Neuronal stem cell (in vitro differentiated cells): ENCODE data around the gene LCE1E.

ENCODE experiments used
- DNase-seq: peaks from one replicate; pipeline ENCODE4 v3.0.0-alpha.2; 2013; ENCODE audit warnings: low spot score
- H2AFZ ChIP-seq: one replicate; pipeline ENCODE4 v1.6.1; 2013; ENCODE audit warnings: mild to moderate bottlenecking, low read length, inconsistent platforms
- H2AK5ac ChIP-seq: 2 replicates; pipeline ENCODE4 v1.6.1; 2013; ENCODE audit warnings: low read depth, mild to moderate bottlenecking, inconsistent platforms, low read length, moderate library complexity, mixed read lengths
- H2BK120ac ChIP-seq: 2 replicates; pipeline ENCODE4 v1.6.1; 2013; ENCODE audit warnings: low read depth, mild to moderate bottlenecking, inconsistent platforms, low read length, moderate library complexity, mixed read lengths
- H2BK12ac ChIP-seq: one replicate; pipeline ENCODE4 v1.6.1; 2013; ENCODE audit warnings: low read length, inconsistent platforms
- H2BK15ac ChIP-seq: 2 replicates; pipeline ENCODE4 v1.6.1; 2013; ENCODE audit warnings: mild to moderate bottlenecking, low read length, inconsistent platforms, mixed read lengths
- H2BK5ac ChIP-seq: one replicate; pipeline ENCODE4 v1.6.1; 2013; ENCODE audit warnings: inconsistent platforms, mild to moderate bottlenecking, low read length, moderate library complexity
- H3K14ac ChIP-seq: one replicate; pipeline ENCODE4 v1.6.1; 2013; ENCODE audit warnings: low read length, inconsistent platforms
- H3K18ac ChIP-seq: 2 replicates; pipeline ENCODE4 v1.6.1; 2013; ENCODE audit warnings: low read length, inconsistent platforms
- H3K23ac ChIP-seq: 2 replicates; pipeline ENCODE4 v1.6.1; 2013; ENCODE audit warnings: low read depth, mild to moderate bottlenecking, mixed read lengths, low read length, inconsistent platforms; ENCODE audit not compliant: poor library complexity
- H3K27ac ChIP-seq: replicated peaks from 3 replicates; pipeline ENCODE4 v1.5.1; 2013; ENCODE audit warnings: low read length, inconsistent platforms
- H3K27me3 ChIP-seq, 3 experiments: 2 replicates each; pipeline ENCODE4 v1.6.1; 2013; ENCODE audit warnings: low read length in 3 of 3, mild to moderate bottlenecking in 2 of 3, inconsistent platforms in 1 of 3, low read depth in 1 of 3, mixed read lengths in 1 of 3, moderate library complexity in 1 of 3; ENCODE audit not compliant: control insufficient read depth in 3 of 3, insufficient read depth in 3 of 3
- H3K36me3 ChIP-seq, 2 donors: replicated peaks in 1 of 2; 2 replicates each; pipeline ENCODE4 v1.6.1; 2013; ENCODE audit warnings: low read length in 2 of 2; ENCODE audit not compliant: control insufficient read depth in 2 of 2, insufficient read depth in 2 of 2
- H3K4ac ChIP-seq: 2 replicates; pipeline ENCODE4 v1.6.1; 2013; ENCODE audit warnings: inconsistent platforms, mild to moderate bottlenecking, low read length, moderate library complexity
- H3K4me1 ChIP-seq, 2 donors: 1 replicate in 1 of 2; 2 replicates in 1 of 2; pipeline ENCODE4 v1.6.1; 2013; ENCODE audit warnings: low read length in 2 of 2, low read depth in 1 of 2; ENCODE audit not compliant: control insufficient read depth in 2 of 2, insufficient read depth in 1 of 2
- H3K4me2 ChIP-seq: one replicate; pipeline ENCODE4 v1.6.1; 2013; ENCODE audit warnings: mild to moderate bottlenecking, low read length, inconsistent platforms; ENCODE audit not compliant: insufficient read depth, poor library complexity, severe bottlenecking
- H3K4me3 ChIP-seq, 2 donors: 2 replicates each; pipeline ENCODE4 v1.5.1; 2013; ENCODE audit warnings: low read length in 2 of 2, mild to moderate bottlenecking in 2 of 2, inconsistent platforms in 1 of 2, moderate library complexity in 1 of 2
- H3K79me1 ChIP-seq: one replicate; pipeline ENCODE4 v1.6.1; 2013; ENCODE audit warnings: low read depth, mild to moderate bottlenecking, inconsistent platforms, low read length, moderate library complexity
- H3K9ac ChIP-seq: one replicate; pipeline ENCODE4 v1.6.1; 2013; ENCODE audit warnings: mild to moderate bottlenecking, low read depth, low read length, inconsistent platforms; ENCODE audit not compliant: poor library complexity
- H3K9me3 ChIP-seq, 2 donors: replicated peaks in 1 of 2; 2 replicates each; pipeline versions ENCODE3 to v1.6.1; 2013; ENCODE audit warnings: low read length in 2 of 2, mild to moderate bottlenecking in 2 of 2, inconsistent platforms in 1 of 2, low read depth in 1 of 2, mixed read lengths in 1 of 2, moderate library complexity in 1 of 2; ENCODE audit not compliant: control insufficient read depth in 2 of 2, insufficient read depth in 1 of 2
- H4K8ac ChIP-seq: one replicate; pipeline ENCODE4 v1.6.1; 2013; ENCODE audit warnings: low read depth, mild to moderate bottlenecking, inconsistent platforms, low read length, moderate library complexity
- H4K91ac ChIP-seq: one replicate; pipeline ENCODE4 v1.6.1; 2013; ENCODE audit warnings: low read length, low read depth, mild to moderate bottlenecking, inconsistent platforms; ENCODE audit not compliant: poor library complexity
- WGBS, 2 donors: extraction: QIAGEN DNeasy Blood & Tissue Kit; methylation state at CpG; one replicate each; pipeline ENCODE4 v1.1.7; 2013; ENCODE audit warnings: missing lambda C conversion rate in 2 of 2, mixed read lengths in 1 of 2; ENCODE audit not compliant: insufficient read length in 2 of 2, insufficient replicate concordance in 1 of 2; ENCODE audit errors: extremely low coverage in 2 of 2; 5-methylcytosine and 5-hydroxymethylcytosine counted together

LCE1E gene

DNA sequence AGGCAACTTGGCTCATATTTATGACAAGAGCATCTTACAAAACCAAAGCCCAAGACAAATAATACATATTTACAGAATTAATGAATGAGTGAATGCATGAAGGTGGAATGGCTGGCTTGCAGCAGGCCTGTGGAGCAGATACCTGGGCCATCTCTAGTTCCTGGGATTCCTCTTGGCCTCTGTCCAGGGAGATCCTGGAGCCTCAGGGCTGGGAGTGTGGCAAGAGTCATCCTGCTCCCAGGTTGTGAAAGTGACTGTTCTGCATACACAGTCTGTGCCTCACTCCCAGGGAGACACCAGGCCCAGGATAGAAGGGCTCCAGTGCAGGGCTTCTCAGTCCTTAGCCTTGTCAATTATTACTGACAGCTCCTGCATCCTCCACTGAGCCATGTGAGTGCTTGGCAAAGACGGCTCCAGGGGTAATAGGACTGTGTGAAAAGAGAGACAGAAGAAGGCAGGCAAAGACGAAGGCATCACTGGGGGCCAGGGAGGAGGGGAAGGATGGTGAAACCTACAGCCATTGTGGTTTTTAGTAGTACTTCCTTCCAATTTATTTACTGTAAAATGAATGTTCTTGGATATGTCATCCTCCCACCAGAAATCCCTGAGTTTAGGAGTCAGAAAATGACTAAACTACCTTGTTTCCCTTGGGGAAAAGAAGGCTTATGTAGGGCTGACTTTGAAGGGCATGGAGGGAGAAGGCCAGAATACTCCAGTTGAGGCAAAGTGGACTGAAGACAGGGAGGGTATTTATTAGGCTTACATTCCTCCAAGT is 42.5 kb upstream of the LCE1E start:
- Histone ChIP-seq H4K91ac (no peak overlapping the region), H3K36me3 (no peaks in the 10 kb centered on the region), H3K27me3 (no peaks in the 10 kb centered on the region), H2BK5ac (no peak overlapping the region), H3K4ac (no peak overlapping the region), H3K4me3 (peak overlapping the region in 1 of 2 donors; percentile 53), H4K8ac (no peak overlapping the region), H2AK5ac (no peak overlapping the region), H3K14ac (no peak overlapping the region), H3K79me1 (no peaks in the 10 kb centered on the region), H2BK15ac (no peak overlapping the region), H3K4me1 (no peaks in the 10 kb centered on the region), H2AFZ (no peak overlapping the region), H3K9me3 (peaks cover 0 to 28% of the 10 kb centered on the region in 2 donors), H3K4me2 (no peak overlapping the region), H2BK12ac (no peak overlapping the region), H2BK120ac (no peak overlapping the region), H3K27ac (no peak overlapping the region), H3K23ac (no peak overlapping the region), H3K18ac (no peak overlapping the region), H3K9ac (no peak overlapping the region)
- WGBS, 2 donors = no CpG with 5 or more reads among the region's 2 CpGs
- no peak for DNase-seq

DNA sequence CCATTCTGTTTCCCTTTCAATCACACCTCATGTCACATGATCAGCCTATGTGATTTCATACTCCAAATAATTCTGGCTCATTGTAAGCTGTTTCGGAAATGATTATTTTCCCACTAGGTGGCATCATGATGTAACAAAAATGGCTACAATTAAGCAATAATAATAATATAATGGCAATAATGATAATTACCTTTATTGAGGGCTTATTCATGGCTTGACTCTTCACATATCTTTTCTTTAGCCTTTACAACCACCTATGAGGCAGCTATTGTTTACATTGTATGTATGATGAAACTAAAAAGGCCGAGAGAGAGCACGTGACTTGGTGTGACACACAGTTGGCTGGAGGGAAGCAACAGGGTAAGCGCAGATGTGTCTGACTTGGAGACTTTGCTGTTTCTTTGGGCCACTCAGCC is 40.8 kb upstream of the LCE1E start:
- Histone ChIP-seq H4K8ac (no peak overlapping the region), H3K4me1 (no peaks in the 10 kb centered on the region), H2AK5ac (no peak overlapping the region), H4K91ac (no peak overlapping the region), H3K9ac (no peak overlapping the region), H2BK12ac (no peak overlapping the region), H3K4ac (no peak overlapping the region), H2BK120ac (no peak overlapping the region), H3K27ac (no peak overlapping the region), H3K14ac (no peak overlapping the region), H3K27me3 (no peaks in the 10 kb centered on the region), H2BK5ac (no peak overlapping the region), H3K36me3 (no peaks in the 10 kb centered on the region), H3K4me3 (no peak overlapping the region), H3K4me2 (no peak overlapping the region), H3K79me1 (no peaks in the 10 kb centered on the region), H3K18ac (no peak overlapping the region), H3K23ac (no peak overlapping the region), H2AFZ (no peak overlapping the region), H3K9me3 (peaks cover 0 to 27% of the 10 kb centered on the region in 2 donors), H2BK15ac (no peak overlapping the region)
- no peak for DNase-seq
- WGBS, 2 donors = no CpG with 5 or more reads among the region's 4 CpGs

DNA sequence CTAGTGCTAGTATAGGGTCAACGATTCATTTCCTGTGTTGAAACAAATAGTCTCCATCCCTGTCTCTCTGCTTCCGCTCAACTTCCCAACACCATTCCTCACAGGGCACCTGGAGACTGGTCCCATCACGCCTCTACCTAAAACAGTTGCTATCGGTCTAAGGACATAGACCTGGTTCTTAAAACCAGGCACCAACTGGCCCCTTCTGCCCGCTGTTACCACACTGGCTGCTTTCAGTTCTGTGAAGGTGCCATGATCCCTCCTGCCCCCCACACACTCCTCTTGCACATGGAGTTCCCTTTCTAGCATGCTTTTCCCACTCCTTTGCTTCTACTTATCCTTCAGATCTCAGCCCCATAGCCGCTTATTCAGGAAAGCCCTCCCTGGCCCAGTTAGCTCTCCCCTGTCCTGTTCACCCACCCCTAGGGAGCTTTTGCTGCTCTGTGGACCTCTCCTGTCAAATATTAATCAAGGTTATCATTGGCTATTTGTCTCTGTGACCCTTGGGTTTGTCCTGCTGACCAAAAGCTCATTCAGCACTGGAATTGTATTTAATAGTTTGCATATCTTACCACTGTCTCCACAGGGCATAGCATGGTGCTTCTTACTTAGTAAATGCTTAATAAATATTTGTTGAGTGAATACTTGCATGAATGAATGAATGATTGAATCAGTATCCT is 40.2 kb upstream of the LCE1E start:
- no peaks in the 10 kb centered on the region for H3K4me1 ChIP-seq
- H3K4me3 ChIP-seq = no peak overlapping the region
- no peaks in the 10 kb centered on the region for H3K27me3 ChIP-seq
- H3K27ac ChIP-seq = no peak overlapping the region
- no peak overlapping the region for H2BK15ac ChIP-seq
- H2AK5ac ChIP-seq = no peak overlapping the region
- no peaks in the 10 kb centered on the region for H3K79me1 ChIP-seq
- H3K9ac ChIP-seq = no peak overlapping the region
- H3K18ac ChIP-seq = no peak overlapping the region
- no peak overlapping the region for H2BK5ac ChIP-seq
- H2BK12ac ChIP-seq = no peak overlapping the region
- no peaks in the 10 kb centered on the region for H3K36me3 ChIP-seq
- H3K4me2 ChIP-seq = no peak overlapping the region
- no peak overlapping the region for H2AFZ ChIP-seq
- H2BK120ac ChIP-seq = no peak overlapping the region
- no peak overlapping the region for H3K23ac ChIP-seq
- no peak overlapping the region for H3K14ac ChIP-seq
- no peak overlapping the region for H4K8ac ChIP-seq
- no peak for DNase-seq
- WGBS, 2 donors = no CpG with 5 or more reads among the region's 6 CpGs
- peaks cover 0 to 29% of the 10 kb centered on the region in 2 donors for H3K9me3 ChIP-seq
- H3K4ac ChIP-seq = no peak overlapping the region
- H4K91ac ChIP-seq = no peak overlapping the region

DNA sequence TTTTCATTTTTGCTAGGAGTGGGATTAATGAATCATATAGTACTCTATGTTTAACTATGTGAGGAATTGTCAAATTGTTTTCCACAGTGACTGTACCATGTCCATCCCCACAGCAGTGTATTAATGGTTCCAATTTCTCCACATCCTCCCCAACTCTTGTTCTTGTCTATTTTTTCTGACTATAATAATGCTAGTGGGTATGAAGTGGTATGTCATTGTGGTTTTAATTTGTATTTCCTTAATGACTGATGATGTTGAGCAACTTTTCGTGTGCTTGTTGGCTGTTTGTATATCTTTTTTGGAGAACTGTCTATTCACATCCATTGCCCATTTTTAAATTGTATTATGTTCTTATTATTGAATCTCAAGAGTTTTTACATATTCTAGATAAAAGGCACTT is 38.2 kb upstream of the LCE1E start:
- no peak overlapping the region for H3K23ac ChIP-seq
- no peak overlapping the region for H2AFZ ChIP-seq
- H3K79me1 ChIP-seq = no peaks in the 10 kb centered on the region
- peaks cover 0 to 24% of the 10 kb centered on the region in 2 donors for H3K9me3 ChIP-seq
- H2BK15ac ChIP-seq = no peak overlapping the region
- no peak overlapping the region for H4K8ac ChIP-seq
- H2BK5ac ChIP-seq = no peak overlapping the region
- no peak for DNase-seq
- no peak overlapping the region for H3K18ac ChIP-seq
- WGBS, 2 donors = no CpG with 5 or more reads among the region's 1 CpG
- no peak overlapping the region for H3K4me2 ChIP-seq
- no peak overlapping the region for H3K14ac ChIP-seq
- H3K27me3 ChIP-seq = no peaks in the 10 kb centered on the region
- H4K91ac ChIP-seq = no peak overlapping the region
- no peak overlapping the region for H3K4me3 ChIP-seq
- H3K9ac ChIP-seq = no peak overlapping the region
- no peak overlapping the region for H2AK5ac ChIP-seq
- H3K36me3 ChIP-seq = no peaks in the 10 kb centered on the region
- no peak overlapping the region for H2BK120ac ChIP-seq
- H3K4ac ChIP-seq = no peak overlapping the region
- no peak overlapping the region for H2BK12ac ChIP-seq
- H3K4me1 ChIP-seq = no peaks in the 10 kb centered on the region
- no peak overlapping the region for H3K27ac ChIP-seq
